ENCODE measurements around the gene FAM83D. TPM values are rescaled to one million over a fixed set of nuclear protein-coding genes. Genes with fewer than 3 reads are reported as not detected.

The FAM83D gene
- total RNA-seq, 1 experiment from 2014 or later = 48.1 TPM

DNA sequence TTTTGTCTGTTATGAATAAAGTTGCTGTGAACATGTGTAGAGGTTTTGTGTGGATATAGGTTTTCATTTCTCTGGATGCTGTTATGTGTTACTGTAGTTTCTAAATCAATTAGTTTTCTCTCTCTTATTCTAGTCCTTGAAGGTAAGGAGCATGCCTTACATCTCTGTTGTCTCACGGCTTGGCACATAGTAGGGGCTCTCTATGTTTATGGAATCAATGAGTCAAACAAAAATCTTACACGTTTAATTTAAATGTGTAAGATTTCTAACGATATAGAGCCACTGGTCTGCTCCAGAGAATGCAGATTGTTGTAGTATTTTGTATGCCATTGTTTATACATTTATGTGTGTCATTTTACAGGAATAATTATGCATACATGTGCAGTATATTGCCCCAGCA, 20.6 kb downstream of the FAM83D start:
- H2BK15ac ChIP-seq (ENCODE audit: low read depth, low read length) = no peak overlapping the region
- TF ChIP-seq CTCF (conservative IDR thresholded peaks at IDR 0.05) = no peak
- no peak overlapping the region for H3K14ac ChIP-seq (ENCODE audit: insufficient read depth, low read length)
- H3K9me3 Mint-ChIP-seq = no peaks in the 10 kb centered on the region
- H2AFZ ChIP-seq (ENCODE audit: low read length) = no peak overlapping the region
- no peak overlapping the region for H2BK5ac ChIP-seq (ENCODE audit: insufficient read length, low read length)
- no peak overlapping the region for H3K4me3 Mint-ChIP-seq
- H3K27me3 Mint-ChIP-seq (ENCODE audit: low read depth) = no peaks in the 10 kb centered on the region
- no peak overlapping the region for H3K18ac ChIP-seq (ENCODE audit: insufficient read length, low read depth, low read length)
- no peaks in the 10 kb centered on the region for H3K9me3 ChIP-seq (ENCODE audit: control insufficient read depth, low read depth, low read length)
- no peak overlapping the region for H4K5ac ChIP-seq (ENCODE audit: insufficient read length, low read depth, low read length)
- no peak overlapping the region for H3K4me2 ChIP-seq (ENCODE audit: insufficient read depth, insufficient read length, low read length)
- no peaks in the 10 kb centered on the region for H3K27me3 ChIP-seq (ENCODE audit: insufficient read depth, low read length)
- no peaks in the 10 kb centered on the region for H4K20me1 ChIP-seq (ENCODE audit: control insufficient read depth, insufficient read depth, insufficient read length)
- H3K4ac ChIP-seq (ENCODE audit: low read depth, low read length) = no peak overlapping the region
- H3T11ph ChIP-seq (ENCODE audit: low read length) = no peak overlapping the region
- H3K4me1 ChIP-seq (ENCODE audit: insufficient read depth, low read length) = no peaks in the 10 kb centered on the region
- no peak overlapping the region for H2AK5ac ChIP-seq (ENCODE audit: insufficient read length, low read length)
- no peak overlapping the region for H2BK120ac ChIP-seq (ENCODE audit: low read depth, low read length, poor library complexity, severe bottlenecking)
- no peak overlapping the region; a peak in 1 of 7 replicates for H3K27ac Mint-ChIP-seq
- H3K23ac ChIP-seq (ENCODE audit: insufficient read length, low read depth, low read length) = no peak overlapping the region
- no peak overlapping the region for H3K56ac ChIP-seq (ENCODE audit: insufficient read length, low read depth, low read length)
- no CpG with 5 or more reads among the region's 3 CpGs for WGBS (ENCODE audit: extremely low coverage, insufficient read length, low lambda C conversion rate)
- H4K91ac ChIP-seq (ENCODE audit: insufficient read length, low read depth, low read length) = no peak overlapping the region
- H3K4me1 Mint-ChIP-seq = peaks cover 4 to 9% of the 10 kb centered on the region in 2 experiments; a peak in 3 of 4 replicates
- no peak overlapping the region for H3K9ac ChIP-seq (ENCODE audit: extremely low read depth, insufficient read length, low read length)
- H4K8ac ChIP-seq (replicated peaks; ENCODE audit: insufficient read length, low read depth, low read length) = no peak overlapping the region
- H3K27ac ChIP-seq (ENCODE audit: insufficient read length, low read depth, low read length) = no peak overlapping the region
- H3K36me3 Mint-ChIP-seq (ENCODE audit: insufficient read depth in 1 of 3, low read depth in 3 of 3) = peaks cover 66 to 91% (median 90%) of the 10 kb centered on the region in 3 experiments
- DNase-seq = no peak
- H3K23me2 ChIP-seq (ENCODE audit: insufficient read length, low read depth, low read length, poor library complexity, severe bottlenecking) = no peaks in the 10 kb centered on the region
- no peak overlapping the region for H2BK12ac ChIP-seq (ENCODE audit: insufficient read length, low read depth, low read length)
- no peak overlapping the region for H2BK20ac ChIP-seq (ENCODE audit: low read depth, low read length, poor library complexity, severe bottlenecking)
- H3K79me1 ChIP-seq (ENCODE audit: insufficient read depth, low read depth, low read length, poor library complexity, severe bottlenecking) = peaks cover 1% of the 10 kb centered on the region
- no peaks in the 10 kb centered on the region for H3K79me2 ChIP-seq (ENCODE audit: insufficient read depth, low read length)
